BJ (cell line): Measurements from ENCODE around the gene PLEKHG7. TPM values are rescaled to one million over a fixed set of nuclear protein-coding genes. Genes with fewer than 3 reads are reported as not detected.
"Not testable (repeated sequence)": the region's sequence is repeated elsewhere in the genome, so short reads cannot be mapped to it uniquely, and the experiment has no call there.

Experiments used
- CTCF ChIA-PET: fragments of 350-600 bp; formaldehyde crosslinking; extraction: SDS; loops from one replicate; lab custom pipeline; 2021; ENCODE audit warnings: antibody characterized with exemption, inconsistent platforms; lab: Yijun Ruan, JAX
- POLR2A ChIA-PET: fragments of 300-600 bp; sonication (Branson Sonifier 250); formaldehyde crosslinking; extraction: SDS; loops from one replicate; lab custom pipeline; 2021; ENCODE audit warnings: antibody characterized with exemption; lab: Charles Lee
- DNase-seq: peaks from one replicate; pipeline ENCODE4 v3.0.0-alpha.2; 2011; ENCODE audit warnings: low read depth
- H3K27me3 ChIP-seq: 2 replicates; pipeline ENCODE4 v1.6.0; 2011; ENCODE audit warnings: low read length; ENCODE audit not compliant: control insufficient read depth, insufficient read depth
- H3K36me3 ChIP-seq: 2 replicates; pipeline ENCODE4 v1.5.1; 2011; ENCODE audit warnings: low read length; ENCODE audit not compliant: control insufficient read depth, insufficient read depth
- H3K4me3 ChIP-seq: 2 replicates; pipeline ENCODE4 v1.5.1; 2011; ENCODE audit warnings: low read depth, mild to moderate bottlenecking, control low read depth, low read length
- CTCF ChIP-seq: IDR thresholded peaks from 2 replicates; pipeline ENCODE4 v1.5.1; 2011; ENCODE audit warnings: low read depth, mild to moderate bottlenecking, control low read depth, inconsistent platforms, low read length, moderate library complexity; ENCODE audit not compliant: insufficient read depth
- polyA plus RNA-seq: library from polyadenylated mRNA; depleted of rRNA; stranded (reverse); fragments of >200 nt; gene quantifications from 2 replicates; pipeline ENCODE4 v1.2.3, GENCODE V29; 2011

Gene PLEKHG7
- polyA plus RNA-seq, 1 experiment, result not detected

- Histone ChIP-seq H3K36me3 (0 out of 2 replicates have a peak, but pooled peaks cover 2% of the 10 kb centered on the region), H3K4me3 (no peak overlapping the region), H3K27me3 (no peaks in the 10 kb centered on the region)
- ChIA-PET CTCF (interaction anchor here (0.7 to 3.0 kb wide), 6 partner anchors 15 to 634 kb away, joined by 3 to 16 read pairs (median 3); no protein-coding TSS in a partner anchor), POLR2A (no interaction called here)
- no peak for TF ChIP-seq CTCF
- DNase-seq, result no peak
Measured at GRCh38 chr12:92785563-92785950, 82.8 kb downstream of the PLEKHG7 start.

GRCh38 chr12:92786045-92786444 is 83.3 kb downstream of the PLEKHG7 start:
- POLR2A ChIA-PET, result no interaction called here
- Histone ChIP-seq H3K36me3 (0 out of 2 replicates have a peak, but pooled peaks cover 2% of the 10 kb centered on the region), H3K4me3 (no peak overlapping the region), H3K27me3 (no peaks in the 10 kb centered on the region)
- CTCF ChIA-PET, result interaction anchor here (0.6 to 3.0 kb wide), 7 partner anchors 14 to 633 kb away, joined by 3 to 16 read pairs (median 3); no protein-coding TSS in a partner anchor
- DNase-seq, result peak; percentile 12
- no peak for TF ChIP-seq CTCF

GRCh38 chr12:92794356-92794755 is 91.6 kb downstream of the PLEKHG7 start:
- DNase-seq, H3K27me3 ChIP-seq, POLR2A ChIA-PET, H3K36me3 ChIP-seq, CTCF ChIA-PET, H3K4me3 ChIP-seq: not testable (repeated sequence)

- ChIA-PET POLR2A (no interaction called here), CTCF (no interaction called here)
- DNase-seq, result no peak
- Histone ChIP-seq H3K36me3 (no peaks in the 10 kb centered on the region), H3K27me3 (no peaks in the 10 kb centered on the region), H3K4me3 (no peak overlapping the region)
- no peak for TF ChIP-seq CTCF
Measured at GRCh38 chr12:92794814-92795213, 92.0 kb downstream of the PLEKHG7 start.

- no peak overlapping the region for H3K4me3 ChIP-seq
- H3K36me3 ChIP-seq, result no peaks in the 10 kb centered on the region
- ChIA-PET POLR2A (no interaction called here), CTCF (interaction anchor here (1.2 kb wide), 1 partner anchor 13 kb away, joined by 3 read pairs; no protein-coding TSS in a partner anchor)
- H3K27me3 ChIP-seq, result no peaks in the 10 kb centered on the region
- TF ChIP-seq CTCF, result no peak
- DNase-seq, result no peak
Measured at GRCh38 chr12:92796650-92797049, 93.9 kb downstream of the PLEKHG7 start.

- H3K4me3 ChIP-seq, result no peak overlapping the region
- POLR2A ChIA-PET, result no interaction called here
- no peaks in the 10 kb centered on the region for H3K36me3 ChIP-seq
- CTCF ChIA-PET, result interaction anchor here (0.8 to 1.8 kb wide), 2 partner anchors 18 to 712 kb away, joined by 3 to 5 read pairs; no protein-coding TSS in a partner anchor
- H3K27me3 ChIP-seq, result no peaks in the 10 kb centered on the region
- no peak for TF ChIP-seq CTCF
- no peak for DNase-seq
Measured at GRCh38 chr12:92802906-92803305, 100.1 kb downstream of the PLEKHG7 start.
